ENCODE results near the gene SETMAR. TPM values are rescaled to one million over a fixed set of nuclear protein-coding genes. Genes with fewer than 3 reads are reported as not detected.

Gene SETMAR
- total and polyA plus RNA-seq, 2 of the 4 experiments (the other 2 are of a cell fraction): 12.7 to 18.1 TPM

DNA sequence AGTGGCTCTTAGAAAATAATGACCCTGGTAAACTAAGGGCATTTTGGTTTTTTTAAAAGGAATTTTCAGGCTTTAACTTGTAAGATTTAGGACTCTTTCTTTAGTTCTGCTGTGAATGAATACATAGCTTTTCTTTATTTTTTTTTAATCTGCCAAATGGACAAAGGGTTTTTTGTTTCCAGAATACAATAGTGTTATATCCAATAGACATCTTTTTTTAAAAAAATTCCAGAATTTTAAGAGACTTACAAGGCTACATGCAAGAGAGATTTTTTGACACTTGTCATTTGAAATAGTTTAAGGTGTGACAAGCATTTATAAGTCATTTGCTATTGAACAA, 38.1 kb downstream of the SETMAR start:
- Histone ChIP-seq H3K4me2 (ENCODE audit: low read depth, low read length) (no peak overlapping the region), H3K18ac (ENCODE audit: low read depth, low read length) (no peak overlapping the region), H2AK5ac (ENCODE audit: low read depth, low read length) (no peak overlapping the region), H2BK15ac (ENCODE audit: low read depth, low read length) (no peak overlapping the region), H4K5ac (ENCODE audit: low read depth, low read length) (no peak overlapping the region), H3K9ac (ENCODE audit: low read depth, low read length) (no peak overlapping the region), H3K27me3 (ENCODE audit: control insufficient read depth, insufficient read depth, low read length) (no peaks in the 10 kb centered on the region), H3K36me3 (ENCODE audit: control insufficient read depth, insufficient read depth, low read length) (no peaks in the 10 kb centered on the region), H3K27ac (ENCODE audit: insufficient read depth, low read length) (no peak overlapping the region), H2AFZ (replicated peaks; ENCODE audit: low read length, poor library complexity) (no peak overlapping the region), H3K4ac (ENCODE audit: low read depth, low read length) (no peak overlapping the region), H4K8ac (ENCODE audit: low read depth in 2 of 2, low read length in 2 of 2) (no peak overlapping the region), H3K79me1 (ENCODE audit: low read depth in 1 of 2, low read length in 2 of 2) (no peaks in the 10 kb centered on the region), H3K23ac (ENCODE audit: low read depth, low read length) (no peak overlapping the region), H2BK120ac (ENCODE audit: low read depth, low read length) (no peak overlapping the region), H3K4me3 (ENCODE audit: insufficient read depth, low read depth, low read length) (no peak overlapping the region), H3K4me1 (ENCODE audit: control insufficient read depth, insufficient read depth, low read length) (peaks cover 10% of the 10 kb centered on the region), H2AK9ac (replicated peaks; ENCODE audit: low read depth, low read length, poor library complexity) (no peak overlapping the region), H3K56ac (ENCODE audit: extremely low read depth, insufficient read depth, low read length) (no peak overlapping the region), H2BK5ac (ENCODE audit: low read depth, low read length, poor library complexity, severe bottlenecking) (no peak overlapping the region), H4K20me1 (ENCODE audit: insufficient read depth, low read length) (no peaks in the 10 kb centered on the region), H3K14ac (replicated peaks; ENCODE audit: low read depth, low read length) (no peak overlapping the region), H3K9me1 (ENCODE audit: insufficient read depth, low read length) (no peaks in the 10 kb centered on the region), H2BK20ac (ENCODE audit: low read depth, low read length) (no peak overlapping the region), H4K91ac (ENCODE audit: insufficient read depth, low read depth, low read length) (no peak overlapping the region), H3K9me3 (ENCODE audit: control insufficient read depth, insufficient read depth, low read length) (no peaks in the 10 kb centered on the region)
- ChIA-PET POLR2A (ENCODE audit: unreplicated experiment) (no interaction called here), CTCF (interaction anchor here (1.2 to 2.3 kb wide), 2 partner anchors 10 to 292 kb away, joined by 9 to 12 read pairs; no protein-coding TSS in a partner anchor)
- no TSS peak for BruUV-seq (replicated peaks)
- TF ChIP-seq, protein P1, sequence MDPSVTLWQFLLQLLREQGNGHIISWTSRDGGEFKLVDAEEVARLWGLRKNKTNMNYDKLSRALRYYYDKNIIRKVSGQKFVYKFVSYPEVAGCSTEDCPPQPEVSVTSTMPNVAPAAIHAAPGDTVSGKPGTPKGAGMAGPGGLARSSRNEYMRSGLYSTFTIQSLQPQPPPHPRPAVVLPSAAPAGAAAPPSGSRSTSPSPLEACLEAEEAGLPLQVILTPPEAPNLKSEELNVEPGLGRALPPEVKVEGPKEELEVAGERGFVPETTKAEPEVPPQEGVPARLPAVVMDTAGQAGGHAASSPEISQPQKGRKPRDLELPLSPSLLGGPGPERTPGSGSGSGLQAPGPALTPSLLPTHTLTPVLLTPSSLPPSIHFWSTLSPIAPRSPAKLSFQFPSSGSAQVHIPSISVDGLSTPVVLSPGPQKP (IDR thresholded peaks at IDR 0.05; ENCODE audit: borderline replicate concordance, low read depth, low read length): no peak
- no peak for TF ChIP-seq CHD1 (IDR thresholded peaks at IDR 0.05; ENCODE audit: low read depth, low read length)
- no peak for TF ChIP-seq RAD21 (IDR thresholded peaks at IDR 0.05; ENCODE audit: low read length)
- no peak for TF ChIP-seq MXI1 (IDR thresholded peaks at IDR 0.05; ENCODE audit: borderline replicate concordance, low read depth, low read length)
- dilution Hi-C loops (cut with HindIII; ENCODE audit: low sequenced_read_pairs, unreplicated experiment): no loop called here
- in situ Hi-C loops (cut with MboI; ENCODE audit: low sequenced_read_pairs): no loop called here
- DNase-seq: no peak
- intact Hi-C loops (cut with micrococcal nuclease): no loop called here
- no peak for ATAC-seq (ENCODE audit: low read depth)

All from IMR-90 (cell line).